HepG2 (cell line): ENCODE results near the gene CYP4A22. TPM values are rescaled to one million over a fixed set of nuclear protein-coding genes. Genes with fewer than 3 reads are reported as not detected.
"Not testable (repeated sequence)": the region's sequence is repeated elsewhere in the genome, so short reads cannot be mapped to it uniquely, and the experiment has no call there.

Experiments
- ATAC-seq: fragments of 200-7000 bp; cut with Tn5 transposase; 3 replicates; pipeline ENCODE4 v1.9.1; 2020; ENCODE audit warnings: mild to moderate bottlenecking, moderate library complexity
- BruUV-seq: library from RNA; stranded (reverse); fragments of 400-500 nt; replicated peaks from 2 replicates; lab custom pipeline; 2021; lab: Mats Ljungman, UMichigan
- CTCF ChIA-PET: fragments of 300-600 bp; formaldehyde crosslinking; extraction: SDS; loops from one replicate; lab custom pipeline; 2021; ENCODE audit warnings: low total read pairs, inconsistent platforms, low intra/inter-chr PET ratio; lab: Yijun Ruan, JAX
- POLR2A ChIA-PET: fragments of 350-600 bp; sonication (Branson Sonifier 250); formaldehyde crosslinking; loops from one replicate; lab custom pipeline; 2020; ENCODE audit warnings: antibody characterized with exemption, inconsistent platforms; lab: Yijun Ruan, JAX
- DNase-seq: peaks from one replicate; pipeline ENCODE4 v3.0.0-alpha.2; 2015; ENCODE audit warnings: low spot score
- FAIRE-seq: peaks from 3 replicates; lab custom pipeline; 2011; peaks lifted over from hg19 to GRCh38; lab: Jason Lieb, UNC
- H2AFZ ChIP-seq: one replicate; pipeline ENCODE4 v1.6.1; 2011; ENCODE audit warnings: low read length, inconsistent platforms
- H3K27ac ChIP-seq: fragments of 300-600 bp; 3 replicates; pipeline ENCODE4 v1.8.0; 2011; ENCODE audit warnings: mixed run types, mild to moderate bottlenecking, mixed read lengths, low read length, inconsistent platforms; ENCODE audit not compliant: insufficient read depth; ENCODE audit errors: extremely low read length
- H3K27me3 ChIP-seq, 2 experiments: fragments of 200-600 bp in 1 of 2; 2 replicates in 1 of 2; 3 replicates in 1 of 2; pipeline versions ENCODE4 v1.6.0 to v1.8.0; 2011; ENCODE audit warnings: low read length in 2 of 2, mild to moderate bottlenecking in 2 of 2, moderate library complexity in 2 of 2, inconsistent platforms in 1 of 2; ENCODE audit not compliant: insufficient read depth in 2 of 2, control insufficient read depth in 1 of 2
- H3K36me3 ChIP-seq, 2 experiments: fragments of 200-600 bp in 1 of 2; replicated peaks in 1 of 2; 2 replicates in 1 of 2; 3 replicates in 1 of 2; pipeline versions ENCODE4 v1.5.1 to v1.8.0; 2011; ENCODE audit warnings: low read length in 2 of 2, inconsistent platforms in 1 of 2; ENCODE audit not compliant: insufficient read depth in 2 of 2, control insufficient read depth in 1 of 2
- H3K4me1 ChIP-seq: 2 replicates; pipeline ENCODE4 v1.5.1; 2012; ENCODE audit warnings: low read length, inconsistent platforms; ENCODE audit not compliant: insufficient read depth
- H3K4me2 ChIP-seq: 2 replicates; pipeline ENCODE4 v1.6.0; 2011; ENCODE audit warnings: low read depth, low read length, inconsistent platforms
- H3K4me3 ChIP-seq, 3 experiments: fragments of 200-600 bp in 1 of 3; sonication (generic), shearing (Covaris generic) in 1 of 3; replicated peaks in 1 of 3; 2 replicates each; pipeline ENCODE4 v1.5.1; 2011 to 2016; ENCODE audit warnings: low read length in 3 of 3, inconsistent platforms in 2 of 3, low read depth in 2 of 3, mild to moderate bottlenecking in 2 of 3, control low read depth in 1 of 3, mixed read lengths in 1 of 3; ENCODE audit not compliant: insufficient read depth in 1 of 3
- H3K79me2 ChIP-seq: one replicate; pipeline ENCODE4 v1.6.1; 2011; ENCODE audit warnings: low read length, inconsistent platforms; ENCODE audit not compliant: insufficient read depth
- H3K9ac ChIP-seq: 2 replicates; pipeline ENCODE4 v1.6.0; 2011; ENCODE audit warnings: mild to moderate bottlenecking, low read depth, low read length, inconsistent platforms; ENCODE audit not compliant: insufficient read depth
- H3K9me3 ChIP-seq: 2 replicates; pipeline ENCODE4 v1.5.1; 2012; ENCODE audit warnings: mild to moderate bottlenecking, low read length
- H4K20me1 ChIP-seq: 2 replicates; pipeline ENCODE4 v1.6.0; 2011; ENCODE audit warnings: inconsistent platforms, mild to moderate bottlenecking, low read length, moderate library complexity; ENCODE audit not compliant: insufficient read depth
- NFIC ChIP-seq: IDR thresholded peaks from 2 replicates; pipeline ENCODE4 v1.6.1; 2012; ENCODE audit warnings: mild to moderate bottlenecking, low read length, inconsistent platforms
- ZMYM4 ChIP-seq: sonication (generic); formaldehyde crosslinking; IDR thresholded peaks from 2 replicates; pipeline ENCODE4 v1.8.1; 2023; ENCODE audit warnings: mild to moderate bottlenecking, missing genetic modification reagents
- WGBS: methylation state at CpG from one replicate; pipeline ENCODE4 v1.1.6; 2017; ENCODE audit warnings: low lambda C conversion rate; 5-methylcytosine and 5-hydroxymethylcytosine counted together
- in situ Hi-C: cut with HindIII; loops from 2 replicates; pipeline ENCODE4 v1.10.0; 2017; ENCODE audit warnings: low pct_unique_long_range_greater_than_20kb; ENCODE audit not compliant: extremely low pct_ligation_motif_present
- intact Hi-C: fragments of 100-400 bp; cut with micrococcal nuclease; formaldehyde crosslinking; loops from one replicate; pipeline ENCODE4 v1.10.0; 2022; ENCODE audit not compliant: unreplicated experiment
- polyA plus RNA-seq, 8 experiments: library from polyadenylated mRNA; depleted of rRNA in 3 of 8; stranded (reverse) in 7 of 8; unstranded in 1 of 8; fragments of >200 nt; fragmentation: Illumina TruSeq in 4 of 8; extraction: Trizol in 4 of 8; gene quantifications; 2 replicates each; pipeline versions ENCODE4 v1.2.1 to v1.2.3, GENCODE V29; 2011 to 2016; ENCODE audit warnings: low read depth in 4 of 8, missing spikeins in 1 of 8, mixed read lengths in 1 of 8; ENCODE audit not compliant: insufficient read depth in 1 of 8
- total RNA-seq, 5 experiments: library from RNA; depleted of rRNA; stranded (reverse); fragments of >200 nt; fragmentation: Illumina TruSeq; extraction: Trizol; gene quantifications; 2 replicates each; pipeline ENCODE4 v1.2.3, GENCODE V29; 2016; ENCODE audit warnings: low read depth in 1 of 5
- TF ChIP-seq, protein P1 (sequence below): IDR thresholded peaks from 2 replicates; pipeline ENCODE4 v1.4.0; 2020; ENCODE audit warnings: mild to moderate bottlenecking, missing genetic modification reagents

Gene CYP4A22
- total and polyA plus RNA-seq, 2 of the 13 experiments (the other 11 are each of a cell fraction or from before 2014, with no cell fraction given), result not detected

GRCh38 chr1:47128854-47129253 lies 8.4 kb upstream of the CYP4A22 start (continued):
- TF ChIP-seq, protein P1, sequence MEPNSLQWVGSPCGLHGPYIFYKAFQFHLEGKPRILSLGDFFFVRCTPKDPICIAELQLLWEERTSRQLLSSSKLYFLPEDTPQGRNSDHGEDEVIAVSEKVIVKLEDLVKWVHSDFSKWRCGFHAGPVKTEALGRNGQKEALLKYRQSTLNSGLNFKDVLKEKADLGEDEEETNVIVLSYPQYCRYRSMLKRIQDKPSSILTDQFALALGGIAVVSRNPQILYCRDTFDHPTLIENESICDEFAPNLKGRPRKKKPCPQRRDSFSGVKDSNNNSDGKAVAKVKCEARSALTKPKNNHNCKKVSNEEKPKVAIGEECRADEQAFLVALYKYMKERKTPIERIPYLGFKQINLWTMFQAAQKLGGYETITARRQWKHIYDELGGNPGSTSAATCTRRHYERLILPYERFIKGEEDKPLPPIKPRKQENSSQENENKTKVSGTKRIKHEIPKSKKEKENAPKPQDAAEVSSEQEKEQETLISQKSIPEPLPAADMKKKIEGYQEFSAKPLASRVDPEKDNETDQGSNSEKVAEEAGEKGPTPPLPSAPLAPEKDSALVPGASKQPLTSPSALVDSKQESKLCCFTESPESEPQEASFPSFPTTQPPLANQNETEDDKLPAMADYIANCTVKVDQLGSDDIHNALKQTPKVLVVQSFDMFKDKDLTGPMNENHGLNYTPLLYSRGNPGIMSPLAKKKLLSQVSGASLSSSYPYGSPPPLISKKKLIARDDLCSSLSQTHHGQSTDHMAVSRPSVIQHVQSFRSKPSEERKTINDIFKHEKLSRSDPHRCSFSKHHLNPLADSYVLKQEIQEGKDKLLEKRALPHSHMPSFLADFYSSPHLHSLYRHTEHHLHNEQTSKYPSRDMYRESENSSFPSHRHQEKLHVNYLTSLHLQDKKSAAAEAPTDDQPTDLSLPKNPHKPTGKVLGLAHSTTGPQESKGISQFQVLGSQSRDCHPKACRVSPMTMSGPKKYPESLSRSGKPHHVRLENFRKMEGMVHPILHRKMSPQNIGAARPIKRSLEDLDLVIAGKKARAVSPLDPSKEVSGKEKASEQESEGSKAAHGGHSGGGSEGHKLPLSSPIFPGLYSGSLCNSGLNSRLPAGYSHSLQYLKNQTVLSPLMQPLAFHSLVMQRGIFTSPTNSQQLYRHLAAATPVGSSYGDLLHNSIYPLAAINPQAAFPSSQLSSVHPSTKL (CRISPR knock-in tag), result 0 out of 2 replicates have a peak, but pooled peaks have one; percentile 27
- TF ChIP-seq ZMYM4 (CRISPR knock-in tag) (peak; percentile 45; the same call in 1 of the 2 replicates), NFIC (0 out of 2 replicates have a peak, but pooled peaks have one; percentile 18)
- TF ChIP-seq, all 625 proteins: peak for 11; not testable (repeated sequence) for 614

DNA sequence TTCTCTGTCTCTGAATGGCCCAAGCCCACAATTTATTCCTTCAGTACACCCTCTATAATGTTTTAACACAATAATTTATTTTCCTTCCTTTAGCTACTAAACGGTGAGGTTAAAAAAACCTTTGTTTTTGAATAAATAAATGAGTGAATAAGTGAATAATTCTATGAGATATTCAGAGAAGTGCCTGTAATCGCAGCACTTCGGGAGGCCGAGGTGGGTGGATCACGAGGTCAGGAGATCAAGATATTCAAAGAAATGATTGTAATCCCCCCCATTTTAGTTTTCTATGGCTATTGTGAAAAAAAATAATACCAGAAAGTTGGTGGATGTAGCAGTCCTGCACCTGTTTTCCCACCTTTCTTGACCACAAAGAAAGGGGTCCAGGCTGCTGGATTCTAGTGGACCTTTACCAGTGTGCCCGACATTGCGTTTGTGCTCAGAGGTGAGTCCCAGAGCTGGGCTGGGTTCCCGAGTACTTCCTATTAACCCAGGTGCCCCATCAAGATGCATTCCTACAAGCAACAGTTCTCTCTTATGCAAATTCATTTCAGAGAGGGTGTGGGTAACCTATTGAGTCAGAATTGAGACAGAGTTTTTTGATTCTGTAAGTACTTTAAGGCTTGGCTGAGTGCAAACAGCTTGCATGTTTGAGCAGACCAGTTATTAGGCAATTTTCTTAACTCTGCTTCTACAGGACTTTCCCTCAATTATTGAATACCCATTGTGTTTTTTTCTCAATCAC lies 7.6 kb upstream of the CYP4A22 start:
- H3K79me2 ChIP-seq, FAIRE-seq, H3K27ac ChIP-seq, ATAC-seq, H2AFZ ChIP-seq, BruUV-seq, intact Hi-C loops, H3K9me3 ChIP-seq, POLR2A ChIA-PET, H3K27me3 ChIP-seq, H4K20me1 ChIP-seq, H3K9ac ChIP-seq, H3K4me2 ChIP-seq, CTCF ChIA-PET, H3K36me3 ChIP-seq, H3K4me3 ChIP-seq, DNase-seq: not testable (repeated sequence)
- in situ Hi-C loops, result loop anchor here (25.0 kb wide), 1 partner anchor 192 kb away; the partner anchor contains the start of gene CYP4A11
- WGBS, result 52% methylated on average over 8 of the region's 8 CpGs
- H3K4me1 ChIP-seq, result peaks cover 18% of the 10 kb centered on the region
